Endothelial cell of umbilical vein (primary cell): Measurements from ENCODE around the gene PRKCG. TPM values are rescaled to one million over a fixed set of nuclear protein-coding genes. Genes with fewer than 3 reads are reported as not detected.

Experiments
- BruUV-seq: library from RNA; stranded (reverse); fragments of 400-500 nt; replicated peaks from 2 replicates; lab custom pipeline; 2021; lab: Mats Ljungman, UMichigan
- CTCF ChIA-PET: fragments of 300-600, 350-600 bp; sonication (Branson Sonifier 250); formaldehyde crosslinking; loops from one replicate; lab custom pipeline; 2021; ENCODE audit warnings: antibody characterized with exemption, inconsistent platforms; lab: Charles Lee
- POLR2A ChIA-PET: fragments of 300-600, 350-600 bp; sonication (Branson Sonifier 250); formaldehyde crosslinking; loops from one replicate; lab custom pipeline; 2021; ENCODE audit warnings: antibody characterized with exemption, inconsistent platforms; lab: Charles Lee
- DNase-seq: peaks from one replicate; pipeline ENCODE4 v3.0.0-alpha.2; 2011; ENCODE audit warnings: low read depth, low spot score
- FAIRE-seq: peaks from 2 replicates; lab custom pipeline; 2011; peaks lifted over from hg19 to GRCh38; lab: Jason Lieb, UNC
- H2AFZ ChIP-seq: 2 replicates; pipeline ENCODE4 v1.6.0; 2012; ENCODE audit warnings: low read depth, low read length, control low read depth, inconsistent platforms
- H3K27ac ChIP-seq: 2 replicates; pipeline ENCODE4 v1.5.1; 2011; ENCODE audit warnings: low read depth, mild to moderate bottlenecking, control low read depth, low read length, moderate library complexity; ENCODE audit not compliant: insufficient read depth
- H3K27me3 ChIP-seq, 2 experiments: 2 replicates each; pipeline versions ENCODE4 v1.6.0 to v1.6.1; 2011; ENCODE audit warnings: low read length in 2 of 2, mixed read lengths in 1 of 2; ENCODE audit not compliant: control insufficient read depth in 2 of 2, insufficient read depth in 2 of 2
- H3K36me3 ChIP-seq, 2 experiments: 2 replicates in 1 of 2; 3 replicates in 1 of 2; pipeline ENCODE4 v1.5.1; 2011; ENCODE audit warnings: low read length in 2 of 2, mild to moderate bottlenecking in 1 of 2, moderate library complexity in 1 of 2; ENCODE audit not compliant: control insufficient read depth in 2 of 2, insufficient read depth in 2 of 2; ENCODE audit errors: extremely low read depth in 1 of 2
- H3K4me1 ChIP-seq: 3 replicates; pipeline ENCODE4 v1.5.1; 2011; ENCODE audit warnings: mild to moderate bottlenecking, low read length; ENCODE audit not compliant: control insufficient read depth, insufficient read depth; ENCODE audit errors: extremely low read depth
- H3K4me2 ChIP-seq: 2 replicates; pipeline ENCODE4 v1.6.1; 2011; ENCODE audit warnings: low read length, control low read depth, mixed read lengths; ENCODE audit not compliant: insufficient read depth
- H3K4me3 ChIP-seq, 3 experiments: fragments of 200-600 bp in 1 of 3; sonication (generic), shearing (Covaris generic) in 1 of 3; replicated peaks in 1 of 3; 2 replicates each; pipeline ENCODE4 v1.5.1; 2011 to 2016; ENCODE audit warnings: control low read depth in 3 of 3, low read length in 3 of 3, mild to moderate bottlenecking in 2 of 3, inconsistent platforms in 1 of 3, low read depth in 1 of 3, moderate library complexity in 1 of 3; ENCODE audit not compliant: insufficient read depth in 1 of 3
- H3K79me2 ChIP-seq: 2 replicates; pipeline ENCODE4 v1.6.0; 2012; ENCODE audit warnings: low read length, inconsistent platforms; ENCODE audit not compliant: control insufficient read depth, insufficient read depth
- H3K9ac ChIP-seq: replicated peaks from 2 replicates; pipeline ENCODE3; 2011; ENCODE audit warnings: low read length, control low read depth; ENCODE audit not compliant: insufficient read depth; ENCODE audit errors: extremely low read depth
- H3K9me1 ChIP-seq: replicated peaks from 3 replicates; pipeline ENCODE4 v1.6.0; 2011; ENCODE audit warnings: mild to moderate bottlenecking, low read length; ENCODE audit not compliant: control insufficient read depth, insufficient read depth; ENCODE audit errors: extremely low read depth
- H3K9me3 ChIP-seq: replicated peaks from 2 replicates; pipeline ENCODE4 v1.5.1; 2012; ENCODE audit warnings: low read length, inconsistent platforms; ENCODE audit not compliant: control insufficient read depth, insufficient read depth
- H4K20me1 ChIP-seq: replicated peaks from 2 replicates; pipeline ENCODE3; 2011; ENCODE audit warnings: mild to moderate bottlenecking, low read length; ENCODE audit not compliant: control insufficient read depth, insufficient read depth; ENCODE audit errors: extremely low read depth
- CTCF ChIP-seq, 2 donors: IDR thresholded peaks; 1 replicate in 1 of 2; 2 replicates in 1 of 2; pipeline ENCODE4 v1.5.1; 2011; ENCODE audit warnings: low read length in 2 of 2, mild to moderate bottlenecking in 2 of 2, moderate library complexity in 2 of 2, control low read depth in 1 of 2, inconsistent platforms in 1 of 2, low read depth in 1 of 2; ENCODE audit not compliant: insufficient read depth in 1 of 2; ENCODE audit errors: extremely low read depth in 1 of 2
- EZH2 ChIP-seq: IDR thresholded peaks from 2 replicates; pipeline ENCODE4 v1.6.1; 2012; ENCODE audit warnings: borderline replicate concordance, low read depth, mild to moderate bottlenecking, moderate library complexity, low read length, inconsistent platforms; ENCODE audit not compliant: severe bottlenecking
- FOS ChIP-seq: IDR thresholded peaks from 2 replicates; pipeline ENCODE4 v1.6.1; 2011; ENCODE audit warnings: mild to moderate bottlenecking, low read length, moderate library complexity, borderline replicate concordance; ENCODE audit not compliant: insufficient read depth
- GATA2 ChIP-seq: IDR thresholded peaks from 2 replicates; pipeline ENCODE4 v1.7.0; 2011; ENCODE audit warnings: low read depth, mild to moderate bottlenecking, moderate library complexity, mixed read lengths, low read length; ENCODE audit not compliant: insufficient read length, insufficient read depth
- JUN ChIP-seq: IDR thresholded peaks from 2 replicates; pipeline ENCODE4 v1.6.1; 2011; ENCODE audit warnings: borderline replicate concordance, low read depth; ENCODE audit not compliant: insufficient read length, insufficient read depth
- MAX ChIP-seq: IDR thresholded peaks from 2 replicates; pipeline ENCODE4 v1.6.1; 2011; ENCODE audit not compliant: insufficient read depth, insufficient read length
- MYC ChIP-seq: IDR thresholded peaks from one replicate; pipeline ENCODE4 v1.6.1; 2011; ENCODE audit warnings: mild to moderate bottlenecking, low read depth, low read length
- POLR2A ChIP-seq: IDR thresholded peaks from 2 replicates; pipeline ENCODE4 v1.6.1; 2012; ENCODE audit warnings: low read depth, mild to moderate bottlenecking, control low read depth, low read length
- POLR2AphosphoS5 ChIP-seq: IDR thresholded peaks from 2 replicates; pipeline ENCODE4 v1.6.1; 2012; ENCODE audit warnings: low read depth, mild to moderate bottlenecking, control low read depth, low read length, moderate library complexity; ENCODE audit not compliant: insufficient read depth
- dilution Hi-C: fragments of 300-500 bp; cut with MboI; formaldehyde crosslinking; loops from one replicate; pipeline ENCODE4 v1.15.0; 2019; ENCODE audit warnings: low sequenced_read_pairs; ENCODE audit not compliant: extremely low pct_ligation_motif_present
- intact Hi-C: fragments of 100-400 bp; cut with micrococcal nuclease; formaldehyde crosslinking; loops from one replicate; pipeline ENCODE4 v1.10.0; 2022
- polyA plus RNA-seq, 4 experiments: library from polyadenylated mRNA; depleted of rRNA in 3 of 4; stranded (reverse) in 3 of 4; unstranded in 1 of 4; fragments of >200 nt; gene quantifications; 2 replicates each; pipeline versions ENCODE4 v1.2.1 to v1.2.3, GENCODE V29; 2011 to 2012; ENCODE audit warnings: missing spikeins in 1 of 4
- total RNA-seq: library from RNA; stranded (reverse); gene quantifications from 2 replicates; pipeline ENCODE4 v1.2.3, GENCODE V29; 2021

PRKCG gene
- total and polyA plus RNA-seq, 2 donors (not counting 3 experiments of a cell fraction or from before 2014, with no cell fraction given), result 0.07 TPM; not detected in 1

GRCh38 chr19:53936029-53936428 is 54.0 kb downstream of the PRKCG start:
- ChIA-PET CTCF (interaction anchor here (1.3 to 1.4 kb wide), 2 partner anchors 91 to 94 kb away, joined by 3 to 8 read pairs; no protein-coding TSS in a partner anchor), POLR2A (no interaction called here)
- Histone ChIP-seq H3K9ac (no peak overlapping the region), H2AFZ (no peak overlapping the region), H3K9me1 (no peaks in the 10 kb centered on the region), H3K79me2 (no peaks in the 10 kb centered on the region), H3K4me1 (no peaks in the 10 kb centered on the region), H4K20me1 (no peaks in the 10 kb centered on the region), H3K27ac (no peak overlapping the region), H3K36me3 (no peaks in the 10 kb centered on the region), H3K4me3 (no peak overlapping the region), H3K4me2 (no peak overlapping the region), H3K9me3 (no peaks in the 10 kb centered on the region), H3K27me3 (no peaks in the 10 kb centered on the region)
- intact Hi-C loops, result no loop called here
- DNase-seq, result no peak
- no peak for FAIRE-seq
- dilution Hi-C loops, result no loop called here
- TF ChIP-seq POLR2A (no peak), GATA2 (no peak), POLR2AphosphoS5 (no peak), MAX (no peak), EZH2 (no peak), MYC (no peak), CTCF (IDR thresholded peaks at IDR 0.05; ENCODE audit: extremely low read depth in 1 of 2, insufficient read depth in 1 of 2, low read depth in 1 of 2, low read length in 2 of 2) (no peak), JUN (no peak), FOS (no peak)
- BruUV-seq, result no TSS peak
